LoVo (cell line): ENCODE measurements around the gene ABL1.

Experiments
- DNase-seq: peaks from one replicate; pipeline ENCODE4 v3.0.0-alpha.2; 2016; ENCODE audit warnings: low spot score

ABL1 gene

GRCh38 chr9:130931508-130932254, 96.6 kb downstream of the ABL1 start:
- DNase-seq = no peak

DNA sequence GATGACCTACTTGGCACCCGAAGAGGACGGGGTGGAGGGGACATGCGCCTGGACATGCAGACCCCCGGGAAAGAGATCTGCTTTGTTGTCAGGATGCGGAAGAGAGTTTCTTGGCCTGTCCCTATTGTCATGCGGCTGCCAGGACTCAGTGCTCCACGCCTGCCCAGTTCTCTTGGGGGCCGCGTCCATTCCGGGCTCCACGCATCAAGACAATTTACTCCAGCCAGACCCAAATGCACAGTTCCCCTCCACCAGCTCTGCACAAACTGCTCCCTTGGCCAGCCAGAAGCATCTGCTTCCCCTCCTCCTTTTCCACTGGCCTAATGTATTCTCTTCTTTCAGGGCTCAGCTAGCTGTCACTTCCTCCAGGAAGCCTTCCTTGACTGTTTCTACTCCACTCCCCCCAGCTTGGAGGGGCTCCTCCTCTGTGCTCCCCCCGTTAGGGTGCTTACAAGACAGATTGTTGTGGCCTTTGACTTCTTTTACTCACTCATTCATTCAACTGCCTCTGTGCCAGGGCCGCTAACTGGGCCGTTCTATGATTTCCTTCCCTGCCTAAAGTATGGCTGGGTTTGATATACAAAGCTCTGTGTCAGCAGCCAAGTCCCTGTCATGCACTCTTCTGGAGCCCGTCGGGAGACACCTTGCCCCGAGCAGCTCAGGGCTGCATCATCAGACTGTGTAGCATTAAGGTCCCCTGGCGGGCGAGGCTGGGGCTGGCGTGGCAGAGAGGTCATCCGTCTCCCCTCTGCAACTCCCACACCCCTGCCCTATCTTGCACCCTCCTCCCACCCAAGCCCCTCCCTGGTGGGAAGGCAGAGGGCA, 97.4 kb downstream of the ABL1 start:
- no peak for DNase-seq

DNA sequence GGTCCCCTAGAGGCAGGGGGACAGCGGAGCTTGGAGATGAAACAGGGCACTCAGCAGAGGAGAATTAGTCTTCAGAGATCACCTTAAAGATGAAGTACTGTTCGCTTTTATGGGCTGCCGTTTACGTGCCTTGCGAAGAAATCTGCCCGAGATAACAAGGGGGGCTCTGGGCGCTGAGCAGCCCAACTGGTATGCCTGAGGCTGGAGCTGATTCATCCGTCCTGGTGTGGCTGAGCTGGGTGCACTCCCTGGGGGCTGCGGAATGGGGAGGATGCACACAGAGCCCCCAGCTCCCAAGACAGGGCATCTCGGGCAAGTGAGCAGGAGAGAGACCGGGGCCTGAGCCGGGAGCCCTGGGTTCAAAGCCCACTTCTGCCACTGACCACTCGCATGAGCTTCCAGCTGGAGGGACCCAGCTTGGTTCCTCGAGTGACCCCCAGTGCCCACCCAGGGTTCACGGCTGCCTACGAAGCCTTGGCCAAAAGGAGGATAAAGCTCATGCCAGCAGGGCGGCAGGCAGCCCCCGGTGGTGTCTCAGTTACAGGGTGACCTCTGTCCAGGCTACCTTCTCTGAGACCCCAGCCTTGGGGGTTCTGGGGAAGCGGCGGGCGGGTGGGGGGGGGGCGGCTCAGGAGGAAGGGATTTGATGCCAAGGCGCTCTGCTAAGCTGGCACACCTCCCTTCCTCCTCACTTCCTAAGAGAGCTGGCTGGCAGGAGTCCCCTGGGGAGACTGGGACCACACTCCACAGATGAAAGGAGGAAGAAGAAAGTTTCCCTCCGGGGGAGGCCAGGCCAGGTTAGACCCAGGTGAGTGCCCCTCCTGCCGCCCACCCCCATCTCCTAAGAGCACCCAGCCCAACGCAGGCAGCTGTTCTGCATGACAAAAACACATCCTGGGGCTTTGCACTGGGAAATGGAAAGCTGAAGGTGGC, 98.3 kb downstream of the ABL1 start:
- DNase-seq = no peak

DNA sequence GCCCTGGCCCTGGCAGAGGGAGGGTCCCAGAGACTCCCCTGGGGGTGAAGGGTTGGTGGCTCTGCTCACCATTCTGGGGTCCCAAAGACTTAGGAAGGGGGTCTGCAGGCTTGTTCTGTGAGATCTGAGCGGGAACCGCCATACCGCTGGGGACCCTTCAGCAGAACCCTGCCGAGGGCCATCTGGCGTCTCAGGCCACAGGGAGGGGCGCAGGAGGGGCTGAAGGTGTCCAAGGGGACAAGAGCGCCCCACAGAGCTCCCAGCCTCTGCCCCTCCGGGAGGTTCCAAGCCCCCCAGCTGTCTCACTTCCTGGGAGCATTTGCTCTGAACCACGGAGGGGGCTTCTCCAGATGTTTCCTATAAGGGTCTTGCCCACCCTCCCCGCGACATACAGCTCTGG, 99.2 kb downstream of the ABL1 start:
- DNase-seq = no peak

DNA sequence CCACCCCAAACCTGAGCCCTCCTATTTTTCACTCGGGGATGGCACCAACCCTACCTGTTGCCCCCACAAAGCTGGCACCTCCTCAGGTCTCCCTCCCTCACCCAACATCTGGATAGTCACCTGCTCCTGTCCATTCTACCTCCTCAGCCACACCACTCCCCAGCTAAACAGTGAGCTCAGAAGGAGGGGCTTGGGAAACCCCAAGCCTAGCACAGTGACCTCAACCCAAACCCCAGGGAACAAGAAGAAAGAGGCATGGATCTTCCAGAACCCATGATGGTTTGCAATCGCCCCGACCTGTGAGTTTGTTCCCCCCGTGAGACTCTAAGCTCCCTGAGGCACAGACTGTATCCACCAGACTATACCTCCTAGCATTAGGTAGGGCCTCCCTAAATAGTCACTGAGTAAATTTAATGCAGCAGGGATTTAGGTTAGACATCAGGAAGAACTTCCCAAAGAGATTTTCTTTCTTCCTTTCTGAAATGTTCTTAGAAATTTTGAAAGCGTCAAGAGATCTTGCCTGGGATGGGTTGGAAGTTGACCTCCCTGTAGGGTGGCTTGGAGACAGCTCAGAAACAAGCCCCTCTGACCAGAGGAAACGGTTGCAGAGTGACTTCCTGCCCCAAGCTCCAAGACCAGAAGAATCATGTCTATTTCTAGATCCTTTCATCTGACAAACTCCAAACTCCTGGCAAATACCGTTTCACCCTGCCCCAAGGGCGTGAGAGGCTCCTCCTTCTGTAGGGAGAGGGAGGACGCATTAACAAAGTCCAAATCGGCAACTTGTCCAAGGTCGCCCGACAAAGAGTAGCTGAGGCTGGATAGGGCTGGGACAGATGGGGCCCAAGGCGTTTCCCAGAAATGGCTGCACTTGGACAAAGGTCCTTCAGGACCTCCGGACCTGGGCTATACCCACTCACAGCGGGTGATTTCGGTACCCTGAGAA, 99.9 kb downstream of the ABL1 start:
- no peak for DNase-seq

DNA sequence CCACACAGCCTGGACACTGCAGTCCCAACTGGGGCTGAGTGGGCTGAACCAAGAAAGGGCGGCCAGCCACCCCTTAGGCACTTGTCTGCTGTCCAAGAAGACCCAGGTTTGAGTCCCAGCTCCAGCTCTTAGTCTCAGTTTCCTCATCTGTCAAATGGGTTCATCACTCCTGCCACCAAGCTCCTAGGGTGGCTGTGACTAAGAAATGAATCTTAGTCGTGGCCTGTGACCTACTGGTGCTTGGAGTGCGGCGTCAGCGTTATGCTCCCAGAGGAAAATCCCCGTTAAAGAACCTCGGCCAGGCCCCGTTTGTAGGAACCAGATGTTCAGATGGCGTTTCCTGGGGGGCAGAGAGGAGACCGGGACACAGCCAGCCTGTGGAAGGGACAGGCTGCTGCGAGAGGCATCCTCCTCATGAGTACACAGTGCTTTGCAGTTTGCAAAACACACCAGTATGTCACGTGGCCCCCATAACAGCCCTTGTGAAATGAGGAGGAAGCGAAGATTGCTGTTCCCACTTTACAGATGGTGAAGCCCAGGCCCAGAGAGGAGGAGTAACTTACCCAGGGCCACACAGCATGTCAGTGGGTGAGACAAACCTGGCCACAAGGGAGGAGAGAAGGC, 100.7 kb downstream of the ABL1 start:
- DNase-seq = no peak

GRCh38 chr9:130936285-130937117, 101.4 kb downstream of the ABL1 start:
- no peak for DNase-seq
